HepG2 (cell line): ENCODE measurements around the gene SMCO4. TPM values are rescaled to one million over a fixed set of nuclear protein-coding genes. Genes with fewer than 3 reads are reported as not detected.
A peak's percentile ranks its signal among the peaks of the same experiment; 100 is the strongest.

ENCODE experiments used
- ADNP ChIP-seq: sonication (generic); formaldehyde crosslinking; IDR thresholded peaks from 2 replicates; pipeline ENCODE4 v1.4.0; 2020; ENCODE audit warnings: missing genetic modification reagents
- ATF7-NPFF ChIP-seq: sonication (generic); formaldehyde crosslinking; IDR thresholded peaks from 2 replicates; pipeline ENCODE4 v1.8.1; 2023; ENCODE audit warnings: mild to moderate bottlenecking, low read depth, missing genetic modification reagents, moderate library complexity
- FOXK1 ChIP-seq: sonication (generic); formaldehyde crosslinking; IDR thresholded peaks from 2 replicates; pipeline ENCODE4 v1.4.0; 2020; ENCODE audit warnings: low read depth, missing genetic modification reagents, borderline replicate concordance
- HDAC2 ChIP-seq: sonication (generic); formaldehyde crosslinking; IDR thresholded peaks from 2 replicates; pipeline ENCODE4 v1.4.0; 2020; ENCODE audit warnings: missing genetic modification reagents
- HNF4A ChIP-seq: sonication (generic); formaldehyde crosslinking; IDR thresholded peaks from 2 replicates; pipeline ENCODE4 v1.4.0; 2020; ENCODE audit warnings: missing genetic modification reagents
- KAT8 ChIP-seq: IDR thresholded peaks from 2 replicates; pipeline ENCODE4 v1.6.1; 2016; ENCODE audit warnings: missing genetic modification reagents, missing compliant biosample characterization
- MXI1 ChIP-seq: IDR thresholded peaks from 3 replicates; pipeline ENCODE4 v1.6.1; 2012; ENCODE audit warnings: low read depth, low read length, inconsistent platforms, borderline replicate concordance
- NR2F6 ChIP-seq, 2 experiments: IDR thresholded peaks; 2 replicates each; pipeline ENCODE4 v1.6.1; 2016; ENCODE audit warnings: antibody characterized with exemption in 1 of 2, mild to moderate bottlenecking in 1 of 2
- PITX1 ChIP-seq: sonication (generic); formaldehyde crosslinking; IDR thresholded peaks from 2 replicates; pipeline ENCODE4 v1.5.1; 2020; ENCODE audit warnings: mild to moderate bottlenecking, missing genetic modification reagents
- RXRB ChIP-seq: IDR thresholded peaks from 2 replicates; pipeline ENCODE4 v1.6.1; 2016; ENCODE audit warnings: borderline replicate concordance, missing genetic modification reagents, missing compliant biosample characterization
- SOX6 ChIP-seq, 2 experiments: fragments of 450-650 bp in 1 of 2; sonication (generic) in 1 of 2; formaldehyde crosslinking in 1 of 2; IDR thresholded peaks; 2 replicates each; pipeline versions ENCODE4 v1.4.0 to v1.6.1; 2017 to 2020; ENCODE audit warnings: antibody characterized with exemption in 1 of 2, mild to moderate bottlenecking in 1 of 2, missing genetic modification reagents in 1 of 2
- TEAD3 ChIP-seq: optimal IDR thresholded peaks from 2 replicates; pipeline ENCODE3; 2016; ENCODE audit warnings: borderline replicate concordance
- TP53 ChIP-seq: sonication (generic); formaldehyde crosslinking; conservative IDR thresholded peaks from 2 replicates; pipeline ENCODE4 v1.4.0; 2020; ENCODE audit warnings: missing genetic modification reagents
- YEATS4 ChIP-seq: sonication (generic); formaldehyde crosslinking; IDR thresholded peaks from 2 replicates; pipeline ENCODE4 v1.4.0; 2020; ENCODE audit warnings: missing genetic modification reagents, borderline replicate concordance
- ZKSCAN5 ChIP-seq: sonication (generic); formaldehyde crosslinking; IDR thresholded peaks from 2 replicates; pipeline ENCODE4 v1.5.1; 2020; ENCODE audit warnings: mild to moderate bottlenecking, missing genetic modification reagents
- ZNF121 ChIP-seq: sonication (generic); formaldehyde crosslinking; IDR thresholded peaks from 2 replicates; pipeline ENCODE4 v1.5.0; 2020; ENCODE audit warnings: mild to moderate bottlenecking, missing genetic modification reagents
- ZNF205 ChIP-seq: IDR thresholded peaks from 2 replicates; pipeline ENCODE4 v1.6.1; 2018; ENCODE audit warnings: missing biosample characterization, missing genetic modification reagents
- ZNF251 ChIP-seq: sonication (generic); formaldehyde crosslinking; IDR thresholded peaks from 2 replicates; pipeline ENCODE4 v1.9.0; 2021; ENCODE audit warnings: mild to moderate bottlenecking, missing genetic modification reagents
- ZNF652 ChIP-seq: IDR thresholded peaks from 2 replicates; pipeline ENCODE4 v1.6.1; 2016; ENCODE audit warnings: low read depth, borderline replicate concordance
- ZNF83 ChIP-seq: sonication (generic); formaldehyde crosslinking; IDR thresholded peaks from 2 replicates; pipeline ENCODE4 v1.4.0; 2020; ENCODE audit warnings: missing genetic modification reagents, mild to moderate bottlenecking, borderline replicate concordance
- ZSCAN25 ChIP-seq: sonication (generic); formaldehyde crosslinking; IDR thresholded peaks from 2 replicates; pipeline ENCODE4 v1.8.0; 2022; ENCODE audit warnings: mild to moderate bottlenecking, missing genetic modification reagents
- polyA plus RNA-seq, 8 experiments: library from polyadenylated mRNA; depleted of rRNA in 3 of 8; stranded (reverse) in 7 of 8; unstranded in 1 of 8; fragments of >200 nt; fragmentation: Illumina TruSeq in 4 of 8; extraction: Trizol in 4 of 8; gene quantifications; 2 replicates each; pipeline versions ENCODE4 v1.2.1 to v1.2.3, GENCODE V29; 2011 to 2016; ENCODE audit warnings: low read depth in 4 of 8, missing spikeins in 1 of 8, mixed read lengths in 1 of 8; ENCODE audit not compliant: insufficient read depth in 1 of 8
- total RNA-seq, 5 experiments: library from RNA; depleted of rRNA; stranded (reverse); fragments of >200 nt; fragmentation: Illumina TruSeq; extraction: Trizol; gene quantifications; 2 replicates each; pipeline ENCODE4 v1.2.3, GENCODE V29; 2016; ENCODE audit warnings: low read depth in 1 of 5
- TF ChIP-seq, protein P1 (sequence below): sonication (generic); formaldehyde crosslinking; IDR thresholded peaks from 2 replicates; pipeline ENCODE4 v1.4.0; 2020; ENCODE audit warnings: missing genetic modification reagents
- TF ChIP-seq, protein P2 (sequence below): fragments of 450-650 bp; IDR thresholded peaks from 2 replicates; pipeline ENCODE4 v1.6.1; 2016
- TF ChIP-seq, protein P3 (sequence below): sonication (generic); formaldehyde crosslinking; IDR thresholded peaks from 2 replicates; pipeline ENCODE4 v1.5.0; 2020; ENCODE audit warnings: mild to moderate bottlenecking, missing genetic modification reagents, moderate library complexity
- TF ChIP-seq, protein P4 (sequence below): sonication (generic); formaldehyde crosslinking; IDR thresholded peaks from 2 replicates; pipeline ENCODE4 v1.9.0; 2022; ENCODE audit warnings: low read depth, missing genetic modification reagents

Gene SMCO4
- total and polyA plus RNA-seq, 2 of the 13 experiments (the other 11 are each of a cell fraction or from before 2014, with no cell fraction given), result 10.6 to 28.5 TPM

DNA sequence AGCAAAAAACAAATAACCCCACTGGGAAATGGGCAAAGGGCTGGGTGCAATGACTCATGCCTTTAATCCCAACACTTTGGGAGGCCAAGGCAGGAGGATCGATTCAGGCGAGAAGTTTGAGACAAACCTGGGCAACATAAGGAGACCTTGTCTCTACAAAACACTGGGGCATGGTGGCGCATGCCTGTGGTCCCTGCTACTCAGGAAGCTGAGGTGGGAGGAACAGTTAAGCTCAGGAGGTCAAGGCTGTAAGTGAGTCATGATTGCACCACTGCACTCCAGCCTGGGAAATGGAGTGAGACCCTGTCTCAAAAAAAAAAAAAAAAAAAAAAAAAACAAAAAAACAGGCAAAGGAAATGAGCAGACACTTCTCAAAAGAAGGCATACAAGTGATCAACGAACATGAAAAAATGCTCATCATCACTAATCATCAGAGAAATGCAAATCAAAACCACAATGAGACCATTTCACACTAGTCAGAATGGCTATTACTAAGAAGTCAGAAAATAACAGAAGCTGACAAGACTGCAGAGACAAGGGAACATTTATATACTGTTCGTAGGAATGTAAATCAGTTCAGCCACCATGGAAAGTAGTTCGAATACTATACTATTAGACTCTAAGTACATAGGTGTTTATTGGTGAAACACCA, 48.2 kb upstream of the SMCO4 start (continued):
- TF ChIP-seq, protein P1, sequence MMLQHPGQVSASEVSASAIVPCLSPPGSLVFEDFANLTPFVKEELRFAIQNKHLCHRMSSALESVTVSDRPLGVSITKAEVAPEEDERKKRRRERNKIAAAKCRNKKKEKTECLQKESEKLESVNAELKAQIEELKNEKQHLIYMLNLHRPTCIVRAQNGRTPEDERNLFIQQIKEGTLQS (CRISPR knock-in tag), result peak; percentile 95
- TF ChIP-seq ADNP (CRISPR knock-in tag), result peak; percentile 86
- TF ChIP-seq YEATS4 (CRISPR knock-in tag), result peak; percentile 45; the same call in 1 of the 2 replicates
- TF ChIP-seq ZNF205 (CRISPR knock-in tag), result 0 out of 2 replicates have a peak, but pooled peaks have one; percentile 20
- no peak for TF ChIP-seq ZNF251 (CRISPR knock-in tag)
- no peak for TF ChIP-seq ZSCAN25 (CRISPR knock-in tag)
- peak; percentile 29; the same call in 1 of the 2 replicates for TF ChIP-seq PITX1
- TF ChIP-seq KAT8 (CRISPR knock-in tag), result peak; percentile 44; the same call in 1 of the 2 replicates
- peak; percentile 59; the same call in 1 of the 2 replicates for TF ChIP-seq FOXK1 (CRISPR knock-in tag)
- no peak for TF ChIP-seq TP53
- peak; percentile 82 for TF ChIP-seq HNF4A (CRISPR knock-in tag)
- peak; percentile 66; the same call in 1 of the 2 replicates for TF ChIP-seq RXRB
- peak; percentile 27; the same call in 1 of the 2 replicates for TF ChIP-seq ZNF652 (CRISPR knock-in tag)
- TF ChIP-seq NR2F6 (IDR thresholded peaks at IDR 0.05), result peak; percentile 87
- peak; percentile 96 for TF ChIP-seq NR2F6 (CRISPR knock-in tag; IDR thresholded peaks at IDR 0.05)
- TF ChIP-seq ZNF121 (CRISPR knock-in tag), result peak; percentile 85
- TF ChIP-seq, protein P2, sequence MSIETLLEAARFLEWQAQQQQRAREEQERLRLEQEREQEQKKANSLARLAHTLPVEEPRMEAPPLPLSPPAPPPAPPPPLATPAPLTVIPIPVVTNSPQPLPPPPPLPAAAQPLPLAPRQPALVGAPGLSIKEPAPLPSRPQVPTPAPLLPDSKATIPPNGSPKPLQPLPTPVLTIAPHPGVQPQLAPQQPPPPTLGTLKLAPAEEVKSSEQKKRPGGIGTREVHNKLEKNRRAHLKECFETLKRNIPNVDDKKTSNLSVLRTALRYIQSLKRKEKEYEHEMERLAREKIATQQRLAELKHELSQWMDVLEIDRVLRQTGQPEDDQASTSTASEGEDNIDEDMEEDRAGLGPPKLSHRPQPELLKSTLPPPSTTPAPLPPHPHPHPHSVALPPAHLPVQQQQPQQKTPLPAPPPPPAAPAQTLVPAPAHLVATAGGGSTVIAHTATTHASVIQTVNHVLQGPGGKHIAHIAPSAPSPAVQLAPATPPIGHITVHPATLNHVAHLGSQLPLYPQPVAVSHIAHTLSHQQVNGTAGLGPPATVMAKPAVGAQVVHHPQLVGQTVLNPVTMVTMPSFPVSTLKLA, result peak; percentile 5; the same call in 1 of the 2 replicates
- 0 out of 2 replicates have a peak, but pooled peaks have one; percentile 18 for TF ChIP-seq ATF7-NPFF
- no peak for TF ChIP-seq ZKSCAN5 (CRISPR knock-in tag)
- TF ChIP-seq TEAD3 (CRISPR knock-in tag), result peak; percentile 68
- TF ChIP-seq, protein P3, sequence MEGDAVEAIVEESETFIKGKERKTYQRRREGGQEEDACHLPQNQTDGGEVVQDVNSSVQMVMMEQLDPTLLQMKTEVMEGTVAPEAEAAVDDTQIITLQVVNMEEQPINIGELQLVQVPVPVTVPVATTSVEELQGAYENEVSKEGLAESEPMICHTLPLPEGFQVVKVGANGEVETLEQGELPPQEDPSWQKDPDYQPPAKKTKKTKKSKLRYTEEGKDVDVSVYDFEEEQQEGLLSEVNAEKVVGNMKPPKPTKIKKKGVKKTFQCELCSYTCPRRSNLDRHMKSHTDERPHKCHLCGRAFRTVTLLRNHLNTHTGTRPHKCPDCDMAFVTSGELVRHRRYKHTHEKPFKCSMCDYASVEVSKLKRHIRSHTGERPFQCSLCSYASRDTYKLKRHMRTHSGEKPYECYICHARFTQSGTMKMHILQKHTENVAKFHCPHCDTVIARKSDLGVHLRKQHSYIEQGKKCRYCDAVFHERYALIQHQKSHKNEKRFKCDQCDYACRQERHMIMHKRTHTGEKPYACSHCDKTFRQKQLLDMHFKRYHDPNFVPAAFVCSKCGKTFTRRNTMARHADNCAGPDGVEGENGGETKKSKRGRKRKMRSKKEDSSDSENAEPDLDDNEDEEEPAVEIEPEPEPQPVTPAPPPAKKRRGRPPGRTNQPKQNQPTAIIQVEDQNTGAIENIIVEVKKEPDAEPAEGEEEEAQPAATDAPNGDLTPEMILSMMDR (CRISPR knock-in tag), result peak; percentile 10; the same call in 1 of the 2 replicates
- TF ChIP-seq, protein P4, sequence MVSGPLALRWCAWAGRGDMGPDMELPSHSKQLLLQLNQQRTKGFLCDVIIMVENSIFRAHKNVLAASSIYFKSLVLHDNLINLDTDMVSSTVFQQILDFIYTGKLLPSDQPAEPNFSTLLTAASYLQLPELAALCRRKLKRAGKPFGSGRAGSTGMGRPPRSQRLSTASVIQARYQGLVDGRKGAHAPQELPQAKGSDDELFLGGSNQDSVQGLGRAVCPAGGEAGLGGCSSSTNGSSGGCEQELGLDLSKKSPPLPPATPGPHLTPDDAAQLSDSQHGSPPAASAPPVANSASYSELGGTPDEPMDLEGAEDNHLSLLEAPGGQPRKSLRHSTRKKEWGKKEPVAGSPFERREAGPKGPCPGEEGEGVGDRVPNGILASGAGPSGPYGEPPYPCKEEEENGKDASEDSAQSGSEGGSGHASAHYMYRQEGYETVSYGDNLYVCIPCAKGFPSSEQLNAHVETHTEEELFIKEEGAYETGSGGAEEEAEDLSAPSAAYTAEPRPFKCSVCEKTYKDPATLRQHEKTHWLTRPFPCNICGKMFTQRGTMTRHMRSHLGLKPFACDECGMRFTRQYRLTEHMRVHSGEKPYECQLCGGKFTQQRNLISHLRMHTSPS, result 0 out of 2 replicates have a peak, but pooled peaks have one; percentile 39
- TF ChIP-seq SOX6 (IDR thresholded peaks at IDR 0.05), result no peak
- 0 out of 2 replicates have a peak, but pooled peaks have one; percentile 27 for TF ChIP-seq SOX6 (CRISPR knock-in tag; IDR thresholded peaks at IDR 0.05)
- peak; percentile 31; the same call in 1 of the 3 replicates for TF ChIP-seq MXI1
- TF ChIP-seq HDAC2 (CRISPR knock-in tag), result peak; percentile 82
- TF ChIP-seq ZNF83 (CRISPR knock-in tag), result no peak
